Osteoblast (primary cell): ENCODE data around the gene RELN. TPM values are rescaled to one million over a fixed set of nuclear protein-coding genes. Genes with fewer than 3 reads are reported as not detected.

Source experiments
- DNase-seq: peaks from one replicate; pipeline ENCODE4 v3.0.0; 2011; ENCODE audit warnings: low spot score, mixed read lengths; ENCODE audit not compliant: insufficient read length; ENCODE audit errors: missing footprints
- H2AFZ ChIP-seq: 2 replicates; pipeline ENCODE4 v1.6.0; 2011; ENCODE audit warnings: mild to moderate bottlenecking, low read length
- H3K27ac ChIP-seq: 2 replicates; pipeline ENCODE4 v1.5.1; 2011; ENCODE audit warnings: mild to moderate bottlenecking, low read depth, low read length, moderate library complexity
- H3K27me3 ChIP-seq: 2 replicates; pipeline ENCODE4 v1.6.0; 2012; ENCODE audit warnings: mild to moderate bottlenecking, control low read depth, inconsistent platforms, low read length, moderate library complexity; ENCODE audit not compliant: insufficient read depth
- H3K36me3 ChIP-seq: 2 replicates; pipeline ENCODE4 v1.5.1; 2011; ENCODE audit warnings: mild to moderate bottlenecking, low read length, control low read depth, moderate library complexity; ENCODE audit not compliant: insufficient read depth
- H3K4me1 ChIP-seq: 2 replicates; pipeline ENCODE4 v1.5.1; 2011; ENCODE audit warnings: mild to moderate bottlenecking, low read length, control low read depth, moderate library complexity; ENCODE audit not compliant: insufficient read depth
- H3K4me2 ChIP-seq: 2 replicates; pipeline ENCODE4 v1.6.0; 2011; ENCODE audit warnings: mild to moderate bottlenecking, low read length; ENCODE audit not compliant: insufficient read depth
- H3K4me3 ChIP-seq: fragments of 200-600 bp; sonication (generic); 3 replicates; pipeline ENCODE4 v1.5.1; 2012; ENCODE audit warnings: mild to moderate bottlenecking, low read length, inconsistent platforms; ENCODE audit not compliant: insufficient read depth
- H3K79me2 ChIP-seq: 2 replicates; pipeline ENCODE4 v1.6.0; 2012; ENCODE audit warnings: mild to moderate bottlenecking, low read length, control low read depth, inconsistent platforms; ENCODE audit not compliant: insufficient read depth
- H3K9me3 ChIP-seq: 2 replicates; pipeline ENCODE4 v1.5.1; 2011; ENCODE audit warnings: low read depth, low read length, control low read depth
- H4K20me1 ChIP-seq: 2 replicates; pipeline ENCODE4 v1.6.0; 2012; ENCODE audit warnings: mild to moderate bottlenecking, low read length, control low read depth; ENCODE audit not compliant: insufficient read depth
- total RNA-seq: library from RNA; depleted of rRNA; stranded (reverse); fragments of >200 nt; gene quantifications from 2 replicates; pipeline ENCODE4 v1.2.3, GENCODE V29; 2012
- TF ChIP-seq, protein P1 (sequence below): IDR thresholded peaks from 2 replicates; pipeline ENCODE4 v1.5.1; 2011; ENCODE audit warnings: mild to moderate bottlenecking, low read depth, low read length, moderate library complexity; ENCODE audit errors: extremely low read depth

Gene RELN
- total RNA-seq, 1 donor: 0.36 TPM

DNA sequence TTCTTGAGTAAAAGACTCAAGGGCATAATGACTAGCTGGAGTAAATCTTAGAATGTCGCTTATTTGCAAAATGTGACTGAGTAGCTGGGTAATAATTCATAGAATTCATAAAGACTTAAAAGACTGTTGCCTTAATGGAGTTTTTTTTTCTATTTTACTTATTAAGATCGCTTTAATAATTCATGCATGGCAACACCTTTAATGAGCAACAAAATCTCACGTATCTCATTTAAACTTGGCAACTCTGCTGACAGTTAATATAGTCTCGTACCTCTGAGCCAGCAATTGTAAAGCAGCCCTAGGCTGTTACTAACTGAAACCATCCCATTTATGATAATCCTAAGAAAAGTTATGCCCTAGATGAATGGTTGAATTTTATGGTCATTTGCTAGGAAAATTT lies 455.7 kb downstream of the RELN start:
- Histone ChIP-seq H3K9me3 (no peaks in the 10 kb centered on the region), H3K79me2 (no peaks in the 10 kb centered on the region), H3K27me3 (no peaks in the 10 kb centered on the region), H3K36me3 (no peaks in the 10 kb centered on the region), H3K4me2 (no peak overlapping the region), H4K20me1 (no peaks in the 10 kb centered on the region), H3K4me1 (no peaks in the 10 kb centered on the region), H3K4me3 (no peak overlapping the region), H2AFZ (no peak overlapping the region), H3K27ac (no peak overlapping the region)
- no peak for DNase-seq
- TF ChIP-seq, protein P1, sequence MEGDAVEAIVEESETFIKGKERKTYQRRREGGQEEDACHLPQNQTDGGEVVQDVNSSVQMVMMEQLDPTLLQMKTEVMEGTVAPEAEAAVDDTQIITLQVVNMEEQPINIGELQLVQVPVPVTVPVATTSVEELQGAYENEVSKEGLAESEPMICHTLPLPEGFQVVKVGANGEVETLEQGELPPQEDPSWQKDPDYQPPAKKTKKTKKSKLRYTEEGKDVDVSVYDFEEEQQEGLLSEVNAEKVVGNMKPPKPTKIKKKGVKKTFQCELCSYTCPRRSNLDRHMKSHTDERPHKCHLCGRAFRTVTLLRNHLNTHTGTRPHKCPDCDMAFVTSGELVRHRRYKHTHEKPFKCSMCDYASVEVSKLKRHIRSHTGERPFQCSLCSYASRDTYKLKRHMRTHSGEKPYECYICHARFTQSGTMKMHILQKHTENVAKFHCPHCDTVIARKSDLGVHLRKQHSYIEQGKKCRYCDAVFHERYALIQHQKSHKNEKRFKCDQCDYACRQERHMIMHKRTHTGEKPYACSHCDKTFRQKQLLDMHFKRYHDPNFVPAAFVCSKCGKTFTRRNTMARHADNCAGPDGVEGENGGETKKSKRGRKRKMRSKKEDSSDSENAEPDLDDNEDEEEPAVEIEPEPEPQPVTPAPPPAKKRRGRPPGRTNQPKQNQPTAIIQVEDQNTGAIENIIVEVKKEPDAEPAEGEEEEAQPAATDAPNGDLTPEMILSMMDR: no peak

DNA sequence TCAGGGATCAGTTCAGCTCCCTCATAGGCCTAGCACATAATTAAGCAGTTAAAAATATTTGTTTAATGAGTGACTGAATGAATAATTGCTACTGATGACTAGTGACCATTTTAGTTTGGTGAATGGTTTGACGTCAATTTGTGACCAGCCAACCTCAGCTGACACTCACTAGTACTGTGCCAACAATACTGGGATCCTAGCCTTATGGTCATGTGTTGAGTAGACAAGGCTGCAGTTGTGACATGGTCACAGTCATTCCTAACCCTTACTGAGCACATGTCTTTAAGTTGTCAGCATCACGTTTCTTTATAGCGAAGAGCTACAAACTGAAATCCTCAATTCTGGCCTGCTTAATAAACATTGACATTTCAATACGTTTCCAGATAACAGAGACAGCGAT lies 456.5 kb downstream of the RELN start:
- Histone ChIP-seq H3K27me3 (no peaks in the 10 kb centered on the region), H3K4me2 (no peak overlapping the region), H3K4me1 (no peaks in the 10 kb centered on the region), H4K20me1 (no peaks in the 10 kb centered on the region), H3K27ac (no peak overlapping the region), H3K9me3 (no peaks in the 10 kb centered on the region), H3K36me3 (no peaks in the 10 kb centered on the region), H3K79me2 (no peaks in the 10 kb centered on the region), H2AFZ (no peak overlapping the region), H3K4me3 (no peak overlapping the region)
- TF ChIP-seq, protein P1: no peak
- no peak for DNase-seq

DNA sequence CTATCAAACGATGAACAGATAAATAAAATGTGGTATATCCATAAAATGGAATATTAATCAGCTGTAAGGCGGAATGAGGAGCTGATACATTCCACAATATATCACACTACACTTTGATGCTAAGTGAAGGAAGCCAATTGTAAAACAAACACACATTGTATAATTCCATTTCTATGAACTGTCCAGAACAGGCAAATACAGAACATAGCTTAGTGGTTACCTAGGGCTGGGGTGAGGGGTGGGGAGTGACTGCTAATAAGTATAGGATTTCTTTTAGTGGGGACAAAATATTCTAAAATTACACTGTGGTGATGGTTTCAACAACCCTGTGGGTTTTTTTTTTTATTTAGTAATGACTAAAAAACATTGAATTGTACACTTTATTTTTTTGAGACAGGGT lies 461.3 kb downstream of the RELN start:
- no peak for DNase-seq
- H4K20me1 ChIP-seq: no peaks in the 10 kb centered on the region
- no peak overlapping the region for H3K27ac ChIP-seq

DNA sequence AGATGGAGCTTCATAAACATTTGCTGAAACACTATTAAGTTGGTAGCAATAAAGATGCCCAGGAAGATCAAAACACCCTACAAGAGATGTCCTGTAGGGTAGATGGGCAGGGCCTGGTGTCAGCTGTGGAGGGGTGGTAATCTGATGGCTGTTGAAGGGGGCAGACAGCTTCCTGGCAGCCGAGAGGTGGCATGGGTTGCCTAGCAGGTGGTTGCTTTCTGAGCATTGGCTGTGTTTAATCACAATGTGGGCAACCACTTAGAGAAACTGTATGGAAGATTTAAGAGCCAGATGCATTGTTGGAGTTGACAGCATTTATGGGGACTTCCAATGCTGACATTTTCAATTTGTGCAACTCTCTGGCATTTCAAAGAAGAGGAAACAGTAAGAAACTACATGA lies 463.5 kb downstream of the RELN start:
- no peaks in the 10 kb centered on the region for H3K4me1 ChIP-seq
- no peak overlapping the region for H3K4me3 ChIP-seq
- no peak overlapping the region for H3K27ac ChIP-seq
- TF ChIP-seq, protein P1: no peak
- H3K27me3 ChIP-seq: no peaks in the 10 kb centered on the region
- no peak overlapping the region for H3K4me2 ChIP-seq
- no peaks in the 10 kb centered on the region for H4K20me1 ChIP-seq
- H3K79me2 ChIP-seq: no peaks in the 10 kb centered on the region
- no peaks in the 10 kb centered on the region for H3K9me3 ChIP-seq
- H3K36me3 ChIP-seq: no peaks in the 10 kb centered on the region
- DNase-seq: no peak
- no peak overlapping the region for H2AFZ ChIP-seq

More for the DNA sequence above, 461.3 kb downstream of the RELN start:
- no peaks in the 10 kb centered on the region for H3K27me3 ChIP-seq
- no peaks in the 10 kb centered on the region for H3K9me3 ChIP-seq
- H3K79me2 ChIP-seq: no peaks in the 10 kb centered on the region
- H3K4me2 ChIP-seq: no peak overlapping the region
- H3K4me1 ChIP-seq: no peaks in the 10 kb centered on the region
- no peak overlapping the region for H3K4me3 ChIP-seq
- TF ChIP-seq, protein P1: no peak
- H2AFZ ChIP-seq: no peak overlapping the region
- H3K36me3 ChIP-seq: no peaks in the 10 kb centered on the region
